T47D (cell line): Measurements from ENCODE around the gene TEN1.

Experiments used
- DNase-seq, 2 experiments: peaks; one replicate each; pipeline versions ENCODE4 v3.0.0 to v3.0.0-alpha.2; 2011 to 2012; ENCODE audit warnings: low read depth in 1 of 2, low spot score in 1 of 2
- JUND ChIP-seq: IDR thresholded peaks from 2 replicates; pipeline ENCODE4 v1.6.1; 2012; ENCODE audit warnings: low read depth
- in situ Hi-C: cut with HindIII; loops from 2 replicates; pipeline ENCODE4 v1.10.0; 2016; ENCODE audit warnings: low sequenced_read_pairs, low pct_unique_long_range_greater_than_20kb

The TEN1 gene

DNA sequence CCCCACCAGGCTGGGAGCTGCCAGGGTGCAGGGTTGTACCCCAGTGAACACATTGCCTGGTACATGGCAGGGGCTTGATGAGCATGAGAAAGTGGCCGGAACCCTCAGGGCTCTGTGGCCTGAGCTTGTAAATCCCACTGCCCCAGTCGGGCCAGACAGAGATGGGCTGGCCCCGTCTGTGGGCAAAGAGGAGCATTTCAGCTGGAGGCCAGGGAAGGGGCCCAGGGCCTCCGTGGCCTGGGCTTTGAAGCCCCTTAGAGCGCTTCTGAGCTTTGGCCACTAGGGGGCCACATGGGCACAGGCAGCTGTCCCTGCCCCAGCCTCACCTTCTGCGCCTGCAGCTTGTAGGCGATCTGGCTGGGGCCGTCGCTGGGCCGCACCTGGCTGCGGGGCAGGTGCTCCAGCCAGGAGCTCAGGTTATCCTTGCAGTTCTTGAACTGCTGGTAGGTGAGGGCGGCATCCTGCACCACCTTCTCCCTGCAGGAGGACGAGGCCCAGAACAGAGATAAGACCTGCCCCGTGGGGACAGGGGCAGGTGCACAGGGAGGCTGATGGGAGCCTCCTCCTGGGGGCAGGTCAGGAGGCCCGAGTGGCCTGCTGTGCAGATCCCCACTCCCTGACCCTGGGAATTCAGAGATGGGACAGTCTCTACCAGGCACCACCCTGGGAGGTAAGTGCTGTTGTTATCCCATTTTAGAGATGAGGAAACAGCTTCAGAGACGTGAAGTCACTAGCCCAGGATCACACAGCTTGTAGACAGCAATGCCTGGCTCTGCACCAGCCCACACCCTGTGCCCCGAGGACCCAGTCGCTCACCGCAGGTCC, 35.3 kb downstream of the TEN1 start:
- in situ Hi-C loops: no loop called here

DNA sequence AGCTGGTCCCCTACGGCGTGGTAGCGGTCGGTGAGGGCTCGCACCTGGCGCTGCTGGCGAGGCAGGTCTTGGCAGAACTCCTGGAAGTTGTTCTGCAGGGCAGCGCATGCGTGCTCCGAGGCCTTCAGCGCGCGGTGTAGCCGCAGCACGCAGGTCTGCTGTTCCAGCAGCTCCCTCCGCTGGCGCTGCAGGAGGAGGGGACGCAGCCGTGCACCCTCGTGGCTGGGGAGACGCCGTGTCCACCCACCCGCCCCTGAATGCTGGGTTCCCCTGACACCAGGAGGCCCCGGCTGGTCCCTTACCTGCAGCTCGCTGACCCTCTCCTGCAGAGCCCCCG, 35.9 kb downstream of the TEN1 start:
- TF ChIP-seq JUND: no peak
- in situ Hi-C loops: no loop called here
- DNase-seq: no peak

More for the DNA sequence above, 35.3 kb downstream of the TEN1 start:
- TF ChIP-seq JUND: no peak
- DNase-seq: peak; percentile 82 to 94

DNA sequence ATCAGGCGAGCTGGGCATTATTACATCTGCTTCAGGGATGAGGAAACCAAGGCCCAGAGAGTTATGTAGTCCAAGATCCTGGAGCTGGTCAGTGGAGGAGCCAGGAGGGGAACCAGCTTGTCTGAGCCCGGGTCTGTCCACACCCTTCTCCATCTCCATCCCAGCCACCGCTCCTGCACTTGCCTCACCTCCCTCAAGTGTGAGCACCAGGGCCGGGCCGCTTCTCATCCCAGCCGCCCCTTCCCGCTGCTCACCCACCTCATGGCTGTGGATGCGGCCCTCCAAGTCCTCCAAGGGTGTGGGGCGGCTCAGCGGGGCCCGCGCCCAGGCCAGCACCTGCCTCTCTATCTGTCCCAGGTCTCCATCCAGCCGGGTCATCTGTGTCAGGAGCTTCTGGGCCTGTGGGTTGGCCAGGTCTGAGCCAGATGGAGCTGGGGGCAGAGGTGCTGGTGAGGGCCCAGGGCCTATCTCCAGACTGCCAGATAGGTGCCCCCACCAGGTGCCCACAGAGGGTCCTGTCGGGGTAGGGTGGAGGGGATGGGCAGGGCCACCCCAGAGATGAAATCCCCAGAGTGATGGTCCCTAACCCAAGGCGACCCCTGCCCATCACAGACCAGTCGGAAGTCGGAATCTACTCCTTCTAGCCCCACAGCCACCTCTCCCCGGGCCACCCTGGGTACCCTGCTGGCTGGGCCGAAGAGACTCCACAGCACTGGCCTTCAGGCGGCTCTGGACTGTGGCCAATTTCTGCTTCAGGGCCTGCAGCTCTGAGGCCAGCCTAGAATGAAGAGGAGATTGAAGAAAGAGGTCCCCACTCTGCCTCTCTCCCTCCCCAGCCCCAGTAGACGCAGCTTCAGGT, 38.7 kb downstream of the TEN1 start:
- in situ Hi-C loops: no loop called here
- no peak for DNase-seq
- no peak for TF ChIP-seq JUND

DNA sequence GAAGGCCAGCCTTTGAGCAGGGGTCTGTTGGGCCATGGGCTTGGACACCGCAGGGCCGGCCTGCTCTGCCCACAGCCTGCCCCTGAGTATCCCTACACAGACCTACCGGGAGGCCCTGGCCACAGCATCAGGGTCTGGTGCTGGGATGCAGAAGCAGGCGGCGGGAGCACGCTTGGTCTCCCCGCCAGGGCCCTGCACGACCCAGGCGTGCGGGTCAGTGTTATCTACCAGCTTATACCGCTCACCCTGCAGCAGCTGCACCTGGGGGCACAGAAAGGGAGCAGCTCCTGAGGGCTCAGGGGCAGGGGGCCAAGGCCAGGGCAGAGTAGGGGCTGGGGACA, 39.3 kb downstream of the TEN1 start:
- in situ Hi-C loops: no loop called here
- TF ChIP-seq JUND: no peak
- no peak for DNase-seq

DNA sequence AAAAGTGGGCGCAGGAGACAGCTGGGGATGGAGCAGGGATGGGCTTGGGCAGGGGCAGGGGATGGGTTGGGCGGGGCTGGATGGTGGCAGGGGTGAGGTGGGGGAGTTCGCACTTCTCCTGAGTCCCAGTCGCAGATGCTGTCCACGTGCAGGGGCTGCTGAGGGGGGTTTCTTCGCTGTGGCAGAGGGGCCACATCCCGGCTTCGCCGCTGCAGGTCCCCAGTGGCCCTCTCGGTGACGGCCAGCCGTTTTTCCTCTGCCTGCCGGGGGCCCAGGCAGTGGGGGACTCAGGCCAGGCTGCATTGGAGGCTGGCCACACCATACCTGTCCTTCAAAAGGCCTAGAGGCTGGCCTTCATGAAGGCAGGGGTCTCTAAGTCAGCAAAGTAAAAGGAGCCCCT, 39.8 kb downstream of the TEN1 start:
- no peak for DNase-seq
- TF ChIP-seq JUND: no peak
- in situ Hi-C loops: no loop called here

DNA sequence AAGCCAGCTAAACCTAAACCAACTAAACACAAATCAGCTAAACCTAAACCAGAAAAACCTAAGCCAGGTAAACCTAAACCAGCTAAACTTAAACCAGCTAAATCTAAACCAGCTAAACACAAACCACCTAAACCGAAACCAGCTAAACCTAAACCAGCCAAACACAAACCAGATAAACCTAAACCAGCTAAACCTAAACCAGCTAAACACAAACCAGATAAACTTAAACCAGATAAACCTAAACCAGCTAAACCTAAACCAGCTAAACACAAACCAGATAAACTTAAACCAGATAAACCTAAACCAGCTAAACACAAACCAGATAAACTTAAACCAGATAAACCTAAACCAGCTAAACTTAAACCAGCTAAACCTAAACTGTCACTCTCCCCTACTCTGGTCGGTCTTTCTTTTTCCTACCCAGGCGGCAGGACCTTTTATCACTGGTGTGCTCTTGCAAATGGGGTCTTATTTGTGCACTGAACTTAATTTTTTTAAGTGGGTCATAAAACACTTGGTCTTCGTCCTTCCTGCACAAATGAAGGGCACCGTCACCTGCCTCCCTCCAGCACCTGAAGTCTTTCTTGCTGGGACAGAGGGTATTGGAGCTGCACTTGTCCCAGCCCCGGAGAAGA, 40.9 kb downstream of the TEN1 start:
- no peak for TF ChIP-seq JUND
- in situ Hi-C loops: no loop called here
- DNase-seq: no peak

DNA sequence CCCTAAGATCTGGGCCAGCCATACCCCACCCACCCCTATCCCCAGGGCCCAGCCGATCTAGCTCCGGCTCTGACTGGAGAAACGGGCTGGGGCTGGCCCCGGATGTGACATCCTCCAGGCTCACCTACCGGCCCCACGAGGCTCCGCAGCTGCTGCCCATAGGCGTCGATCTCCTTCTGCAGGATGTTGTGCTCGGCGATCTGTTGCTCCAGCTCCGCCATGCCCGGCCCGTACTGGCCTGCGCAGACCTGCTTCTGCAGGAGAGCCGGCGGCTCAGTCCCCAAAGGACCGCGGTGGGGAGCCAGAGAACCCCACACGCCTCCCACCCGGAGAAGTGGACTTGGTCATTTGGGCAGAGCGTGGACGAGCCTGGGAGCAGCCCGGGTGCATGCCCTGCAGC, 43.2 kb downstream of the TEN1 start:
- in situ Hi-C loops: no loop called here
- TF ChIP-seq JUND: no peak
- no peak for DNase-seq

DNA sequence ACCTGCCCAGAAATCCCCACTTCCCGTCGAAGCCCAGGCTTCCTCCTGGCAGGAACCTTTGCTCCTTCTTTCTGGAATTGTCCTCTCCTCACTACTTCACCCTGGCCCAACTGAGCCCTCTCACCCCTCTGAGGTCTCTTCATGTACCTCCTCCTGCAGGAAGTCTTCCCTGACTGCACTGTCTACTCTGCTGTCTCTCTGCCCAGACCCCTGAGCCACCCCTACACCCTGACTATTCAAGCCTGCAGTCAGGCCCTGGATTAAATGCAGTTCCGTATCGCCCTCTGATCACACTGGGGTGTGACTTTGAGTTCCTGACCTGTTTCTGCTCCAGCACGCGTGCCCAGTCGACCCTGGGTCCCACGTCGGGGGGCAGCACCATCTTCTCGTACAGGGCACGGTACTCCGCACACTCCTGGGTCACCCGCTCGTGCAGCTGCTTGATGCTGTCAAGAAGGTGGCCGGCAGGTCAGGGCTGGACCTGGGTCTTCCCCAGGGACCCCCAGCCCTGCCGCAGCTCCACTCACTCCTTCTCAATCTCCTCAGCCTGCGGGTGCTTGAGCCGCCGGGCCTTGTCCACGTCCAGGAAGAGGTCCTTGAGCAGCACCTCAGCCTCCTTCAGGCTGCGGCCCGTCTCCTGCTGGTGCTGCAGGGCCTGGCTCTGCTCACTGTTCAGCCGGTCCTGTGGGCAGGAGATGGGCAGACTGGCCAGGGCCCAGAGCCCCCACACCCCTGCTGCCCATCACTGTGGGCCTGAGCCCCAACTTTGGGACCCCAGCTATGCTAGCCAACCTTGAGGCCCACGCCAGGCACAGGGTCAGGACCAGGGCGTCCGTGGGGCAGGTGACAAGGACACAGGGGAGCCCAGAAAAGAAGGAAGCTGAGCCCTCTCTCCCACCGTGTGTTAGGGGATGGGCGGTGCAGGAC, 44.2 kb downstream of the TEN1 start:
- TF ChIP-seq JUND: no peak
- no peak for DNase-seq
- in situ Hi-C loops: no loop called here

DNA sequence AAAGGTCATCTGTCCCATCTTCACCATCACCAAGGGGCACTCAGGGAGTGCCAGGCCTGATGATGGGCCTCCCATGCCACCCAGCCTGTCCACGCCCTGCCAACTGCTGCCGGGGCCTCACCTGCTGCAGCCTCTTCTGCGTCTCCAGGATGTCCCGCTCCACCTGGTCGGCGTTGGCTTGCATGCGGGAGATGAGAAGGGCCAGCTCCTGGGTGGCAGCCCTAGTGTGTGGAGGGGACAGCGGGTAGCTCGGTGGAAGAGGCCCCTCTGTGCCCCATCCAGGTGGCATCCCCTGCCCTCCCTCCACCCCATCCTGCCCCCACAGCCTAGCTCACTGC, 44.8 kb downstream of the TEN1 start:
- DNase-seq: no peak
- no peak for TF ChIP-seq JUND
- in situ Hi-C loops: no loop called here

DNA sequence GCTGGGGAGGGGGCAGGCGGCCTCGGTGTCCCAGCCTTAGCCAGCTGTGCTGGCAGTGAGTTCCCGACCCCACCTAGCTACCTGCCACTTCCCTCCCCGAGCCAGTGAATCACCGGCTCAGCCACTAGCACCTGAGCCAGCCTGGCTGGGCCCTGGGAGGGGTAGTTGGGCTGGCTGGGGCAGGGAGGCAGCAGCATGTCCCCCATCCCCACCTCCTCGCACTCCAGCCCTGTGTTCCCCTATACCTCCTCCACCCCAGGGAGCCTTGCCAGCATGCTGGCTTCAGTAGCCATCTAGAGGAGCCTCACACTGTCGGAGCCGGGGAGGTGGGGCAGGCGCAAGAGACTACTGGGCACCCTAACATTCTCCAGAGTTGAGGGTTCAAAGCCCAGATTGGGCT, 45.3 kb downstream of the TEN1 start:
- no peak for TF ChIP-seq JUND
- in situ Hi-C loops: no loop called here
- no peak for DNase-seq

DNA sequence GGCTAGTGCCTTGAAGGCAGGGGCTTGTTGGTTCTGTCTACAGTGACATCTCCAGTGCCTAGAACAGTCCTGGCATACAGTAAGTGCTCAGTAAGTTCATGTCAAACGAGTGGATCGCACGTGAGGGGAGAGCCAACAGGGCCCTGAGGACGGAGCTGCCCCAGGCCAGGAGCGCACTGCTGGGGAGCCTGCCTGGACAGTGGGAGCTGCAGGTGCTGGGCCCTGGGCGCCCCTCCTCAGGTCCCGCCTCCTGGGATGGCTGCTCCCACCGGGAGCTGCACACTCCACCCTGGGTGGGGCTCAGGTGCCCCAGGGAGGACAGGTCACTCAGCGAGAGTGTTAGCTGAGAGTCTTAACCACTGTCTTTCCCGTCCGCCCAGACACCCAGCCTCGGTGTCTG, 46.3 kb downstream of the TEN1 start:
- no peak for TF ChIP-seq JUND
- in situ Hi-C loops: no loop called here
- DNase-seq: no peak

DNA sequence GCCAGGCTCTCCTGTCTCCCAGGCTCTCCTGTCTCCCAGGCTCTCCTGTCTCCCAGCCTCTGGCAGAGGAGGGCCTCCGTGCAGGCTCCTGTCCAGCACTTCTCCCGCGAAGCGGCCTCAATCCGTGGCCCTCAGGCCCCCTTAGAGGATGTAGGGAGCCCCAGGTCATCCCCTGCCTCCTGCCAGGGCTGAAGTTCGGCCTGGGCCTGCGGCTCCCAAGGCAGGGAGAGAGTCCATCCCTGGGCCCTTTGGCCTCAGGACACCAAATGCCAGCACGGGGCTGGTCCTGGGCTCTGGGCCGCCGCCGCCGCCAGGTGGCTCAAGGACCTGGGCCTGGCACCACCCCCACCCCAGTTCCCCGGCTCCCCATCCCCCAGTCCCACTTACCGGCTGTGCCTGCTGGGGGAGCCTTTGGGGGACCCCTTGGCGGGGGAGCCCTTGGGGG, 47.7 kb downstream of the TEN1 start:
- TF ChIP-seq JUND: no peak
- peak in 1 of 2 experiments; percentile 76 for DNase-seq
- in situ Hi-C loops: no loop called here
